Measurements from ENCODE around the gene THADA. TPM values are rescaled to one million over a fixed set of nuclear protein-coding genes. Genes with fewer than 3 reads are reported as not detected.
"Not testable (repeated sequence)": the region's sequence is repeated elsewhere in the genome, so short reads cannot be mapped to it uniquely, and the experiment has no call there.

THADA gene
- total and polyA plus RNA-seq, 12 donors: 7.5 to 18.0 (median 15.2) TPM

GRCh38 chr2:43300222-43300621, 295.6 kb downstream of the THADA start:
- no peak for ATAC-seq
- Histone ChIP-seq H3K36me3 (no peaks in the 10 kb centered on the region), H3K9me3 (no peaks in the 10 kb centered on the region), H3K4me3 (no peak overlapping the region), H3K4me1 (peaks cover 3 to 52% (median 35%) of the 10 kb centered on the region in 9 donors), H3K27ac (peak overlapping the region in 2 of 10 donors; percentile 36 to 90), H3K27me3 (no peaks in the 10 kb centered on the region)
- no peak for DNase-seq
- 94% methylated on average over 4 of the region's 4 CpGs for WGBS, 2 donors
- no peak for TF ChIP-seq CTCF (IDR thresholded peaks at IDR 0.05)
- intact Hi-C loops (cut with DNase I): loop anchor here in 1 of 10 donors (5.0 kb wide), 1 partner anchor 33 kb away; no protein-coding TSS in a partner anchor

- Histone ChIP-seq H3K4me3 (no peak overlapping the region), H3K27me3 (no peaks in the 10 kb centered on the region), H3K4me1 (peaks cover 3 to 45% (median 35%) of the 10 kb centered on the region in 9 donors), H3K27ac (no peak overlapping the region), H3K9me3 (no peaks in the 10 kb centered on the region), H3K36me3 (no peaks in the 10 kb centered on the region)
- intact Hi-C loops (cut with DNase I): no loop called here
- ATAC-seq (no peak), DNase-seq (no peak)
- TF ChIP-seq CTCF (IDR thresholded peaks at IDR 0.05): no peak
Measured at GRCh38 chr2:43298500-43298899, 297.3 kb downstream of the THADA start.

GRCh38 chr2:43297740-43298139, 298.1 kb downstream of the THADA start:
- H3K27me3 ChIP-seq; H3K36me3 ChIP-seq; ATAC-seq; DNase-seq; H3K4me3 ChIP-seq; intact Hi-C loops (cut with DNase I); H3K9me3 ChIP-seq; H3K27ac ChIP-seq: not testable (repeated sequence)
- 96% methylated on average over 21 of the region's 36 CpGs; no CpG with 5 or more reads in 1 of the 2 donors for WGBS, 2 donors
- peaks cover 3 to 45% (median 35%) of the 10 kb centered on the region in 9 donors for H3K4me1 ChIP-seq

- 71 to 77% methylated on average over 5 of the region's 5 CpGs for WGBS, 2 donors
- Histone ChIP-seq H3K4me3 (no peak overlapping the region), H3K27me3 (no peaks in the 10 kb centered on the region), H3K9me3 (no peaks in the 10 kb centered on the region), H3K36me3 (peaks cover 0 to 28% (median 0%) of the 10 kb centered on the region in 9 donors), H3K27ac (peak overlapping the region in 6 of 10 donors; percentile 18 to 82 (median 54)), H3K4me1 (peaks cover 3 to 34% (median 16%) of the 10 kb centered on the region in 9 donors)
- intact Hi-C loops (cut with DNase I): no loop called here
- no peak for TF ChIP-seq CTCF (IDR thresholded peaks at IDR 0.05)
- ATAC-seq: peak in 1 of 8 donors; percentile 24
- DNase-seq: no peak
Measured at GRCh38 chr2:43294973-43295603, 300.8 kb downstream of the THADA start.

Measured in heart right ventricle (tissue), 16 donors.